Measurements from ENCODE around the gene PFDN4.
"Not testable (repeated sequence)": the region's sequence is repeated elsewhere in the genome, so short reads cannot be mapped to it uniquely, and the experiment has no call there.

DNA sequence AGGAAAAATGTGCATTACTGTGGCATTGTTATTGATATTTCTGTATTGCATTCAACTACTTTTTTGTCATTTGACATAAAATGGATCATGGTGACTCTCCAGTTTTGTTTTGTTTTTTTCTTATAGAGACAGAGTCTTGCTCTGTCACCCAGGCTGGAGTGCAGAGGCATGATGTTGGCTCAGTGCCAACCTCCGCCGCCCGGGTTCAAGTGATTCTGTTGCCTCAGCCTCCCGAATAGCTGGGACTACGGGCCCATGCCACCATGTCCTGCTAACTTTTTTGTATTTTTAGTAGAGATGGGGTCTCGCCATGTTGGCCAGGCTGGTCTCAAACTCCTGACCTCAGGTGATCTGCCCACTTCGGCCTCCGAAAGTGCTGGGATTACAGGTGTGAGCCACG, 16.8 kb downstream of the PFDN4 start:
- not testable (repeated sequence) for TF ChIP-seq POLR2A, POLR2AphosphoS5, TAF1, SPI1 (IDR thresholded peaks at IDR 0.05; ENCODE audit: low read depth, low read length)

Measured in GM12891 (cell line).